Ishikawa (cell line): Measurements from ENCODE around the gene HTR4.

Source experiments
- EGR1 ChIP-seq: IDR thresholded peaks from 2 replicates; pipeline ENCODE4 v1.6.1; 2012
- EP300 ChIP-seq: IDR thresholded peaks from 2 replicates; pipeline ENCODE4 v1.6.1; 2012; ENCODE audit warnings: borderline replicate concordance
- NFIC ChIP-seq: IDR thresholded peaks from 2 replicates; pipeline ENCODE4 v1.6.1; 2012
- RAD21 ChIP-seq: IDR thresholded peaks from 2 replicates; pipeline ENCODE4 v1.6.1; 2012; ENCODE audit warnings: low read depth
- TCF12 ChIP-seq: IDR thresholded peaks from 2 replicates; pipeline ENCODE4 v1.6.1; 2012; ENCODE audit warnings: low read depth
- YY1 ChIP-seq: IDR thresholded peaks from 2 replicates; pipeline ENCODE4 v1.6.1; 2012; ENCODE audit warnings: low read depth
- TF ChIP-seq, protein P1 (sequence below): IDR thresholded peaks from 2 replicates; pipeline ENCODE4 v1.6.1; 2012; ENCODE audit warnings: low read depth, mild to moderate bottlenecking
- TF ChIP-seq, protein P2 (sequence below): IDR thresholded peaks from 2 replicates; pipeline ENCODE4 v1.6.1; 2012

DNA sequence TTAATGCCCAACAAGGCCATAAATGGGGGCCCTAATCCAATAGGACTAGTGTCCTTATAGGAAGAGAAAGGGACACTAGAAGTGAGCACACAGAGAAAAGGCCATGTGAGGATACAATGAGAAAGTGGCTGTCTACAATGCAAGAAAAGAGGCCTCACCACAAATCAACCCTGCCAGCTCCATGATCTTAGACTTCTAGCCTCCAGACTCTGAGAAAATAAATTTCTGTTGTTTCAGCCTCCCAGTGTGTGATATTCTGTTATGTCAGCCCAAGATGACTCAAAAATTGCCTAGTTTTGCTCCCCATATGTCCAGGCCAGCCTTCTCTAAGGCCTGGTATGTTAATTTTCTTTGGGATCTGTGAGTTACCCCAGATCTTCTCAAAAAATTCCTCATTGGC lies 32.3 kb upstream of the HTR4 start:
- TF ChIP-seq RAD21 (no peak), EGR1 (no peak), EP300 (no peak), YY1 (no peak), TCF12 (no peak), NFIC (no peak)
- TF ChIP-seq, protein P1, sequence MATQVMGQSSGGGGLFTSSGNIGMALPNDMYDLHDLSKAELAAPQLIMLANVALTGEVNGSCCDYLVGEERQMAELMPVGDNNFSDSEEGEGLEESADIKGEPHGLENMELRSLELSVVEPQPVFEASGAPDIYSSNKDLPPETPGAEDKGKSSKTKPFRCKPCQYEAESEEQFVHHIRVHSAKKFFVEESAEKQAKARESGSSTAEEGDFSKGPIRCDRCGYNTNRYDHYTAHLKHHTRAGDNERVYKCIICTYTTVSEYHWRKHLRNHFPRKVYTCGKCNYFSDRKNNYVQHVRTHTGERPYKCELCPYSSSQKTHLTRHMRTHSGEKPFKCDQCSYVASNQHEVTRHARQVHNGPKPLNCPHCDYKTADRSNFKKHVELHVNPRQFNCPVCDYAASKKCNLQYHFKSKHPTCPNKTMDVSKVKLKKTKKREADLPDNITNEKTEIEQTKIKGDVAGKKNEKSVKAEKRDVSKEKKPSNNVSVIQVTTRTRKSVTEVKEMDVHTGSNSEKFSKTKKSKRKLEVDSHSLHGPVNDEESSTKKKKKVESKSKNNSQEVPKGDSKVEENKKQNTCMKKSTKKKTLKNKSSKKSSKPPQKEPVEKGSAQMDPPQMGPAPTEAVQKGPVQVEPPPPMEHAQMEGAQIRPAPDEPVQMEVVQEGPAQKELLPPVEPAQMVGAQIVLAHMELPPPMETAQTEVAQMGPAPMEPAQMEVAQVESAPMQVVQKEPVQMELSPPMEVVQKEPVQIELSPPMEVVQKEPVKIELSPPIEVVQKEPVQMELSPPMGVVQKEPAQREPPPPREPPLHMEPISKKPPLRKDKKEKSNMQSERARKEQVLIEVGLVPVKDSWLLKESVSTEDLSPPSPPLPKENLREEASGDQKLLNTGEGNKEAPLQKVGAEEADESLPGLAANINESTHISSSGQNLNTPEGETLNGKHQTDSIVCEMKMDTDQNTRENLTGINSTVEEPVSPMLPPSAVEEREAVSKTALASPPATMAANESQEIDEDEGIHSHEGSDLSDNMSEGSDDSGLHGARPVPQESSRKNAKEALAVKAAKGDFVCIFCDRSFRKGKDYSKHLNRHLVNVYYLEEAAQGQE = no peak
- TF ChIP-seq, protein P2, sequence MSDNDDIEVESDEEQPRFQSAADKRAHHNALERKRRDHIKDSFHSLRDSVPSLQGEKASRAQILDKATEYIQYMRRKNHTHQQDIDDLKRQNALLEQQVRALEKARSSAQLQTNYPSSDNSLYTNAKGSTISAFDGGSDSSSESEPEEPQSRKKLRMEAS = no peak
